ENCODE measurements around the gene PTPN6.

GRCh38 chr12:6968426-6968825 lies 17.3 kb downstream of the PTPN6 start:
- TF ChIP-seq CTCF (IDR thresholded peaks at IDR 0.05) (no peak), POLR2A (IDR thresholded peaks at IDR 0.05) (no peak)

Measured in lower leg skin (tissue), 3 donors.